Measurements from ENCODE around the gene NOTCH4. TPM values are rescaled to one million over a fixed set of nuclear protein-coding genes. Genes with fewer than 3 reads are reported as not detected.

Gene NOTCH4
- polyA plus RNA-seq, 3 donors: 11.7 to 171 (median 44.5) TPM

DNA sequence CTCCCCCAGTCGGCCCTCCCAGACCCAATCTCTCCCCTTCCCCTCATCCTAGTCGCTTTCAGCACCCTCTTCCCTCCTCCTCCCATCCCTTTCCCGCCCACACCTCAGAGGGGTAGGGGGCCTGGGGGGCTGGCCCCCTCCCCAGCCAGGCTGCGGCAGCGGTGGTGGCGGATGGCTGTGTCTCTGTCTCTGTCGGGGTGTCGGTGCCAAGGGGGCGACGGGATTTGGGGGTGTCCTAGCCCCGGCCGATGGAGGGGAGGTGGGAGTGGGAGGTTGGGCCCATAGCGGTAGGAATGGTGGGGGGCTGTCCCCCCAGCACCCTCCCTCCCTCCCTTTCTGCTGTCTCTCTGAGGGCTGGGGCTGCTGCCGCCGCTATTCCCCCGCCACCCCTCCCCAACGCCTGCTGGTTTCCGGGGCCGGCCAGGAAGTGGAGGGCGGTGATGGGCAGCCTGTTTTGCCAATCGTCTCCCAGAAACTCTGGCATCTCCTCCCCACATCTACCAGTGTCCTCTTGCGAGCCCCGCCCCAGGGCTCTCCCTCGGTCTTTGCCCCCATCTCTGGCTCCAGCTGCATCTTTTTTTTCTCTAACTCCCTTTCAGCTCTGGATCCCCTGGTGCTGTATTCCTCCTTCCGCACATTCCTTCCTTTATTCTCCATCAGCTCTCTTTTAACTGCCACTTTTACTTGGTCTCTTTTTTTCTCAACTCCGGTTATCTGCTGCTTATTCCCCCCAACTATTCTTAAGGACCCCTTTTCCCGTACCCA, 48.0 kb downstream of the NOTCH4 start, which contains the start of gene AGPAT1:
AGPAT1 (minus strand) TSS at position 374 of the 765 bp plus-strand sequence. CDS start 4,588 bp downstream, outside the sequence.
- 1% methylated on average over 23 to 27 of the region's 27 CpGs for WGBS, 3 donors

DNA sequence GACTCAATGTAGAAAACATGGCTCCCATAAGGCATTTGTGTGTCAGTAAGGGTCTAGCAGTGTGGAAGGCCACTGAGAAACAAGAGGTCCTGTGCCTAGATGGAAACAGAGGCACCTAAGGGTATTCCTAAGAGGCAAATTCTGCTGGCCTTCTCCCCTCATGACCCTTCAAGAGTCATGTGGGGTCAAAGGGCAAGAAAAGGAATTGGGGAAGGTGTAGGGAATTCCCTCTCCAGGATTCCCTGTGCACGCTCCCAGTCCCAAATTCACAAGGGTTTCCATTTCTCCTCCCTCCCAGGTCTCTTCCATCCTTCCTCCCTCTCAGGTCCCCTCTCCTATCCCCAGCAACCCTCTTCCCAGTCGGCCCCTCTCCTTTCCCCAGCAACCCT, 48.6 kb downstream of the NOTCH4 start:
- no peak overlapping the region for H3K27ac ChIP-seq (ENCODE audit: low read depth, low read length)
- WGBS, 3 donors: 12 to 13% (median 13%) methylated on average over 2 of the region's 2 CpGs

More for the DNA sequence above, 48.0 kb downstream of the NOTCH4 start, which contains the start of gene AGPAT1:
- H3K27ac ChIP-seq (ENCODE audit: low read depth, low read length): peak within 1 kb of the TSS; percentile 51

DNA sequence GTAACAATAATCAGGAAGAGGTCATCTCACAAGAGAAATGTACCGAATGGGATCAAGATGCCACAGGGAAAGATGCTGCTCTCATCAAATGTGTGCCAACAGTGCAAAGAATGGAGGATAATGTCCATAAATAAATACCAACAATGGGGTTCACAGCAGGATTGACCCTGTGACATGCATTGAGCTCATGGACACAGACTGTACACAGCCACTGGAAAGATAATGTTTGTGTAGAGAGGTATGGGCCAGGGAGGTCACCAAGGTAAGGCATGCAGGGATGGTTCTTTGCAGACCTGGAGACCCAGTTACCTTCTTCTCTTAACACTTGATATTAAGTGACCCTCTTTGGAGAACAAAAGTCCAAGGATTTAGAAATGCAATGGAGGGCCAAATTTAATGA, 49.5 kb downstream of the NOTCH4 start:
- 84 to 89% (median 88%) methylated on average over 1 of the region's 1 CpG for WGBS, 3 donors

DNA sequence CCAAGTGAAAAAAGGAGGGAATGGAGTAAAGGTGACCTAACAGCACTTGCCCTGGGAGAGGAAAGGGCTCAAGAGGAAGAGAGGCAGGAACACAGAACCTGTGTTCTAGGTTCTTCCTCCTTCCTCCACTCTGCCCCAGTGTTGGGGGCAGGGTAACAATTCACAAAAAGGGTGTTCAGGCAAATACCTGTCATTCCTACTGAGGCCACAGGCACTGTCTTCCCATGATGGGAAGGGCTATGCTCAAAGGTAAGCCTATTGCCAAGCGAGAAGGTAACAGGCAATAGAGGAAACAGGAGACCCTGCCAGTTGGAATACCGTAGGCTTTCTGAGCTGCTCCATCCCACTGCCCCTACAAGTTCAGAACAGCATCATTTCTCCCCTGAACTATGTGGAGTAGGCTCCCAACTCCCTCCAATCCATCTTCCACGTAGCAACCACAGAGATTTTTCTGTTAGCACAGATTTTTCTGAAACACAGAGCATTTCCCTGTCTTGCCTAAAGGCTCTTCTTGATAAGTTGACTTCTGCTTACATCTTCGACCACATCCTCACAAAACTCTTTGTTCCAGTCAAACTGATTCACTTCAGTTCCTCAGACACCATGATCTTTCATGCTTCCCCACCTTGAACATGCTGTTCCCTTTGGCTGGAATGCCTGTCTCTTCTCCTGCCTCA, 50.7 kb downstream of the NOTCH4 start:
- 68 to 71% (median 70%) methylated on average over 4 of the region's 4 CpGs for WGBS, 3 donors
- no peak overlapping the region for H3K27ac ChIP-seq (ENCODE audit: low read depth, low read length)

More for the DNA sequence above, 49.5 kb downstream of the NOTCH4 start:
- H3K27ac ChIP-seq (ENCODE audit: low read depth, low read length): no peak overlapping the region

DNA sequence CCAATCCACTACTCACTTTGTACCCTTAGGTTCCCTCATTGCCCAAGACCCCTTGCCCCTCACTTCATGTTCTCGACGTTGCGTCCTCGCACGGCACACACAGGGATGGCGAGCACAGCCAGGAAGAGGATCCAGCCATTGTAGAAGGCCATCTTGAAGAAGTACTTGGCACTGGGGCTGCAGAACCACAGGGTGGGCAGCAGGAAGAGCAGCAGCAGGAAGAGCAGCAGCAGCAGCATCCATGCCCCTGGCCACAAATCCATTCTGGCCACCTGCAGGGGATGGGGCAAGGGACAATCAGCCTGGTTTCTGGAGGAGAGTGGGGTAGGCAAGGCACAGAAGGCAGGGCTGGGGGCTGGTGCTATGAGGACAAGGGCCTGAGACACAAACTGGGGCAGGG, 52.6 kb downstream of the NOTCH4 start:
- 91 to 96% (median 95%) methylated on average over 6 of the region's 6 CpGs for WGBS, 3 donors
- no peak overlapping the region for H3K27ac ChIP-seq (ENCODE audit: low read depth, low read length)

DNA sequence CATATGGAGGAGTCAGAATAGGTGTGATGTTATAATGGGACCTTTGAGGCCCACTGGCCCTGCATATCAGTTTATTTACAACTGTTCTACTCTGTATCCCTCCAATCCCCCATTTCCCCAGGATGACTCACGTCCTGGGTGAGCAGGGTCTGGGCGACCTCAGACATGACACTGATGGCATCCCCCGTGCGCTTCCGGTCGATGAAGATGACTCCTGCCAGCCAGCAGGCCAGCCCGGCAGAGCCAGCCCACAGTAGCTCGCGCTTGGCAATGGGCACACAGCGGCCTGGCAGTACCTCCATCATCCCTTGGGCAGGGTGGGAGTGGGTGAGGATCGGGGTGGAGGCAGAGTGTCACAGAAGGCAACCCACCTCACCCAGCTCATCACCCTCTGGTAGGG, 53.6 kb downstream of the NOTCH4 start:
- no peak overlapping the region for H3K27ac ChIP-seq (ENCODE audit: low read depth, low read length)
- 90 to 98% (median 92%) methylated on average over 11 of the region's 11 CpGs for WGBS, 3 donors

DNA sequence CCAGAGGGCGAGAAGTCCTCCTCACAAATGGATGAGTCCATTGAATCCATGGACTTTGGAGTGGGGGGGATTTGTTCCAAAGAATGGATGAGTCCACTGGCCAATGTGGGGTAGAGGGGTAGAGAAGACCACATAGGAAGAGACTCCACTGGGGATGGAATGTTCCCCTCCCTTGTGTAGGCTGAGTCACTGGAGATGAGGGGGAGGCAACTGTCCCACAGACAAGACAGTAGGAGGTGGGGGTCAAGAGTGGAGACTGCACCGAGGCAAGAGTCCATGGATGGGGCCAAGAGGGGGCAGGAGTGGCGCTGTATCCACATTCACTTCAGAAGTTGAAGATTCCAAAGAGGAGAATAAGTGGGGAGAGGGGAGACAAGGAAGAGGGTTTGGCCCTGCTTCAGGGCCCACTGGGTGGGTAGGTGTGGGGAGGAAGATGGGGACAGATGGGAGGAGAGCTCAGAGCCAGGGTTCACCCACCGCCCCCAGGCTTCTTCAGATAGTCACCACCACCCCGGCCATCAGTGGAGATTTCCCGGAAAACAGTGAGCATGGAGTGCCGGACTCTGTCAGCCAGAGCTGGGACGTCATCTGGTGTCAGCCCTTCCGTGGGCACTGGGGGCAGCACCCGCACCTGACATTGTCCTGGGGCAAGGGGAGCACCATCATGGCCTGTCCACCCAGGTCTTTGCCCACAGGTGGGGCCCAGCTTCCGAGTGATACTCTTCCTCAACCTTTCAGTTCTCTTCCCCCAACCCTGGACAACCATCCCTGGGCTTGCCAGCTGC, 54.9 kb downstream of the NOTCH4 start:
- no peak overlapping the region for H3K27ac ChIP-seq (ENCODE audit: low read depth, low read length)
- WGBS, 3 donors: 81 to 84% (median 83%) methylated on average over 11 of the region's 11 CpGs

DNA sequence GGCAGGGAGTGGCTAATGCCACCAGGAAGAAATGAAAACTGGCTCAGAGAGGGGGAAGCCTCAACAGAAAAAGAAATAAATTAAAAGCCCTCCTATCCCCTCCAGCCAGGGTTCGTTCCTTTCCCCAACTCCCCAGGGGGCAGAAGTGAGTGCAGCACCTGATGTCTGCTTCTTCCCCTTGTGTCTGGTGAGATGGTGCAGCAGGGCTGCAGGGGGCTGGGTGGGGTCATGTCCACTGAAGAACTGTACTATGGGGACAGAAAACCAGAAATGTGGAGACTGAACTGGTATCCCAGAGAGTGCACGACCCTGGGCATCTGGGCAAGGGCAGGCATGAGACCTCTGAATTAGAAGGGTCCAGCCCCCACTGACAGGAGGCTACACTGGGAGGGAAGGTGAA, 55.5 kb downstream of the NOTCH4 start:
- WGBS, 3 donors: 67 to 86% (median 78%) methylated on average over 2 of the region's 2 CpGs
- H3K27ac ChIP-seq (ENCODE audit: low read depth, low read length): no peak overlapping the region

DNA sequence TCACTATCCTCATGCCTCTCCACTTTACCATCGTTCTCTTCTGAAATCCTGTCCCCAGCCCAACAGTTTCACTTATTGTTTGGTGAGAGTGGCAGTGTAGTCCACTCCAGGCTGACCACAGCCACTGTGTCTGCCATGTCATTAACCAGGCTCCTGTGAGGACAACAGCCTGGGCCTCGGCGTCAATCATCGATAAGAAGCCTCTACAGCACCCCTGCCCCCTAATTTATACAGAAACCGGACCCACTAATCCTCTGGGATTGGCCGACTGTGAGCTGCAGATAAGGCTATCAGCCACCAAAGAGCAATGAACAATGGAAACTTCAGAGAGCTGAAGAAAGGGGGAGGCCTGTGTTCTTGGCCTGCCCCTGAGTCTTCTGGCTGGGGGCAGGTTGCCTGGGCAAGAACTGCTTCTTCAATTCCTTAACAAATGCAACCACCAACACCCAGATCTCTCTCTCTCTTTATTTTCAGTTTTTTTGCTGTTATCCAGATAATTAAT, 56.1 kb downstream of the NOTCH4 start:
- no peak overlapping the region for H3K27ac ChIP-seq (ENCODE audit: low read depth, low read length)
- WGBS, 3 donors: 44 to 80% (median 76%) methylated on average over 6 of the region's 6 CpGs

DNA sequence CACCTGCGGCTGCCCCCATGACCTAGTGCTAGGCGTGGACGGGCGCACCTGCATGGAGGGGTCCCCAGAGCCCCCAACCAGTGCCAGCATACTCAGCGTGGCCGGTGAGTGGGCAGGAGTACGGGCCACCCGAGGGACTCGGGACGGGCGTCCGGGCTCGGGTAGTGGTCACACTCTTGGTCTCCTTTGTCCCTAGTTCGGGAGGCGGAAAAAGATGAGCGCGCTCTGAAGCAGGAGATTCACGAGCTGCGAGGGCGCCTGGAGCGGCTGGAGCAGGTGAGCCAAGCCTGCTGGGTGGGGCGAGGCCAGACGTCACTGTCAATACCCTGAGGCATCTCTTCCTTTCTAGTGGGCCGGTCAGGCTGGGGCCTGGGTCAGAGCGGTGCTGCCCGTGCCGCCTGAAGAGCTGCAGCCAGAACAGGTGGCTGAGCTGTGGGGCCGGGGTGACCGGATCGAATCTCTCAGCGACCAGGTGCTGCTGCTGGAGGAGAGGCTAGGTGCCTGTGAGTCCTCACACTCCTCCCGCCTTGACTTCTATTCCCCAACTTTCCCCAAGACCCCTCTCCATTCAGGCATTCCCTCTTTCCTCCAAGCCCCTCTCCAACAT, 56.6 kb downstream of the NOTCH4 start:
- 86 to 87% (median 87%) methylated on average over 31 to 32 of the region's 32 CpGs for WGBS, 3 donors

DNA sequence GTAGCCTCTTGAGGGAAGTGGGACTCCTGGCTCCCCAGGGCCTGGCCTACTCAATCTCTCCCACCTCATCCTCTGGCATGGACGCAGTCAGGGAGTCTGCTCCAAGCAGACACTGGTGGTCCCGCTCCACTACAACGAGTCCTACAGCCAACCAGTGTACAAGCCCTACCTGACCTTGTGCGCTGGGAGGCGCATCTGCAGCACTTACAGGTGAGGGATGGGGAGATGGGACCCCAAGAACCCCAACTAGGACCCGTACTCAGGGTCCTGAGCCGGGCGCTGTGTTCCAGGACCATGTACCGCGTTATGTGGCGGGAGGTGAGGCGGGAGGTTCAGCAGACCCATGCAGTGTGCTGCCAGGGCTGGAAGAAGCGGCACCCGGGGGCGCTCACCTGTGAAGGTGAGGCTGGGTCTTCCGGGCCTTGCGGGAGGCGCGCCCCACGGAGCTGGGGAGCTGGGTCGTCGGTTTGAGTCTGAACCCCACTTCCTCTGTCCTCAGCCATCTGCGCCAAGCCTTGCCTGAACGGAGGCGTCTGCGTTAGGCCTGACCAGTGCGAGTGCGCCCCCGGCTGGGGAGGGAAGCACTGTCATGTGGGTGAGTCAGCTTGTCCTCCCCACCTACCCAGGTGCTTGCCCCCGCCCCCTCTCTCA, 57.3 kb downstream of the NOTCH4 start:
- no peak overlapping the region for H3K27ac ChIP-seq (ENCODE audit: low read depth, low read length)
- 86 to 90% (median 86%) methylated on average over 30 of the region's 30 CpGs for WGBS, 3 donors

More for the DNA sequence above, 56.6 kb downstream of the NOTCH4 start:
- no peak overlapping the region for H3K27ac ChIP-seq (ENCODE audit: low read depth, low read length)

DNA sequence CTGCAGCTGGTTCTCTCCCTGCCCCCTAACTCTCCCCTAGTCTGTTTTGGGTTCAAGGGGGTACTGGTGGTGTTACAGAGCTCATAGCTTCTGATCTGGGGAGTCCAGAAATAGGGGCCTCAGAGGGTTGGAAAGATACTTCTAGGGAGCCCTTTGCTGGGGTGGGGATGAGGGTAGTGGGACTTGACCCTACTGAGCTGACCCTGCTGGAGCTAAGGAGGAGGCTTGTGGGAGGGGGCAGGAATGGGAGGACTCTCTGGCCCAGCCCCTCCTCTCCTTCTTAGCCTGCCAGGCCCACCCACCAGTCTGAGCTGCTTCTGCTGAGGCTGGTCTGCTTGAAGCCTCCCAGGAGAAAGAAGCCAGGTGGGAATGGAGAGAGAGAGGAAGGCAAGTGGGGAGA, 59.6 kb downstream of the NOTCH4 start, which contains the start of gene EGFL8:
EGFL8 (plus strand) TSS at position 301 of the 400 bp plus-strand sequence. CDS start 1,571 bp downstream, outside the sequence.
- no peak within 1 kb of the TSS for H3K27ac ChIP-seq (ENCODE audit: low read depth, low read length)

DNA sequence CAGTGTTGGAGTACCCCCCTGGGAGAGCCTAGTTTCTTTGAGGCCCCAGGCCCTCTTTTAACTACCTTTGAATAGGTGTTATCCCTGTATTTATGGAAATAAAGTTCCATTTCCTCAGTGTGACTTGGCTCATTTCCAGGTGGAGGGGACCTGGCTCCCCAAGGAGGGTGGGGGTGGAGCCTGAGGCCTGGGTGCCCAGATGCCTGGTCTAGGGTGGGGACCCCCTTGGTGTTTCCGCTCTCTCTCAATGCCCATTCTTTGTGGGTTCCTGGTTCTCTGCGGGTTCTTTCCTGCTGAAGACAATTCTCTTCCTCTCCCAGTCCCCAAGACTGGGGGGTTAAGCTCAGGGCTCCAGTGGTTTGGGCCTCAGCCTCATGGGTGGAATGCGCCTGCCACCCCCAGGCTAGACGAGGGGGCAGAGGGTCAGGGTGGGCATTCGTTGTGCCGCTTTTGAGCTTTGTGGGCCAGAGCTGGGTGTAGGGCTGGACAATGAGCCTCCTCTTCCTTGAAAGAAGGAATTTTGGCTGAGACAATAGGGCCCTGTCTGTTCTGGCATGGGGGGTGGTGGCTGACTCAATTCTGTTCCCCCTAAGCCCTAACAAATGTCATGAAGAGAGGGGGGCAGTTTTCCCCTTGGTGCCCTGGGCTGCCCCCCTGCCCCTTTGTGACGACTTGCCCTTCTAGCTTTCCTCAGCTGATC, 60.2 kb downstream of the NOTCH4 start:
- WGBS, 3 donors: 81 to 85% (median 81%) methylated on average over 7 of the region's 7 CpGs

DNA sequence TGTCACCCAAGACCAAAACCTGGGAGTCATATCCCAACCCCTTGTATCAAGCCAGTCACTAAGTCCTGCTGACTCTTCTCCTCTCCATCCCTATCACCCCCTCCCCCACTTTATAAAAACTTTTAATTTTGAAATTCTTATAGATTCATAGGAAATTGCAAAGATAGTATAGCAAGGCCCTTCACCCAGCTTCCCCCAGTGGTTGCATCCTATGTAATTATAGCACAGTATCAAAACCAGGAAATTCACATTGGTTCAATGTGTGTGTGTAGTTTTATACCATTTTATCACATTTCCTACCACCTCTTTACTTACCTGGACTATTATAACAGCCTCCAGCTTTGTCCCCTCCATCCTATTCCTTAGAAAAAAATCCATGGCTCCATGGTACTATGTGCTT, 65.8 kb downstream of the NOTCH4 start:
- H3K27ac ChIP-seq (ENCODE audit: low read depth, low read length): no peak overlapping the region

More for the DNA sequence above, 60.2 kb downstream of the NOTCH4 start:
- no peak overlapping the region for H3K27ac ChIP-seq (ENCODE audit: low read depth, low read length)

DNA sequence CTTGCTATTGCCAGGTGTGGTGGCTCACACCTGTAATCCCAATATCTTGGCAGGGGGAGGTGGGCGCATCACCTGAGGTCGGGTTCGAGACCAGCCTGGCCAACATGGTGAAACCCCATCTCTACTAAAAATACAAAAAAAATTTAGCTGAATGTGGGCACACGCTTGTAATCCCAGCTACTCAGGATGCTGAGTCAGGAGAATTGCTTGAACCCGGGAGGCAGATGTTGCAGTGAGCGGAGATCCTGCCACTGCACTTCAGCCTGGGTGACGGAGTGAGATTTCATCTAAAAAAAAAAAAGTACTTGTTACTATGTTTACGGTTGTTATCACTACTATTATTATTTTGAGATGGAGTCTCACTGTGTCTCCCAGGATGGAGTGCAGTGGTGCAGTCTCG, 67.0 kb downstream of the NOTCH4 start:
- no peak overlapping the region for H3K27ac ChIP-seq (ENCODE audit: low read depth, low read length)
- 93 to 94% (median 94%) methylated on average over 9 of the region's 9 CpGs for WGBS, 3 donors

DNA sequence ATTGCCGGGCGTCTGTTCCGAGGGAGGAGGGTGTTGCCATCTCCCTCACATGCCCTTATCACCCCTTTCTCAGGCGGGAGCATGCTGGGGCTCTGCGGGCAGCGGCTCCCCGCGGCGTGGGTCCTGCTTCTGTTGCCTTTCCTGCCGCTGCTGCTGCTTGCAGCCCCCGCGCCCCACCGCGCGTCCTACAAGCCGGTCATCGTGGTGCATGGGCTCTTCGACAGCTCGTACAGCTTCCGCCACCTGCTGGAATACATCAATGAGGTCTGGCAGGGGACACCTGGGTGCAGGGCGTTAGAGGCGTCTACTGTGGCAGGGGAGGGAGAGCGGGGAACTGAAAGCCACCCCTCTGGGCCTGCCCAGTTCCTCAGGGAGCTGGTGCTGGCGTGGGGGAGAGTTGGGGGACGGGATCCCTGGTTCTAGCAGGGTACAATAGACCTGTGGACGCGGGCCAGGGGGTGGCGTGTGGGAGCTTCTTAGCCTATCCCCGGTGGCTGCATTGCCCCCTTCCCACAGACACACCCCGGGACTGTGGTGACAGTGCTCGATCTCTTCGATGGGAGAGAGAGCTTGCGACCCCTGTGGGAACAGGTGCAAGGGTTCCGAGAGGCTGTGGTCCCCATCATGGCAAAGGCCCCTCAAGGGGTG, 69.2 kb downstream of the NOTCH4 start:
- H3K27ac ChIP-seq (ENCODE audit: low read depth, low read length): peak overlapping the region; percentile 1
- WGBS, 3 donors: 4 to 5% (median 4%) methylated on average over 33 to 34 of the region's 34 CpGs

Data from adipose tissue (tissue), 3 donors.